Kidney epithelial cell (primary cell): ENCODE measurements around the gene AXL. TPM values are rescaled to one million over a fixed set of nuclear protein-coding genes. Genes with fewer than 3 reads are reported as not detected.

Source experiments
- DNase-seq: peaks from one replicate; pipeline ENCODE4 v3.0.0-alpha.2; 2010; ENCODE audit warnings: low read depth
- H3K27me3 ChIP-seq: 2 replicates; pipeline ENCODE4 v1.6.0; 2011; ENCODE audit warnings: low read length; ENCODE audit not compliant: control insufficient read depth, insufficient read depth
- H3K36me3 ChIP-seq: 2 replicates; pipeline ENCODE4 v1.5.1; 2011; ENCODE audit warnings: low read length; ENCODE audit not compliant: control insufficient read depth, insufficient read depth
- H3K4me3 ChIP-seq: 2 replicates; pipeline ENCODE4 v1.5.1; 2011; ENCODE audit warnings: low read depth, mild to moderate bottlenecking, control low read depth, low read length
- total RNA-seq: library from RNA; depleted of rRNA; stranded (reverse); fragments of >200 nt; gene quantifications from 2 replicates; pipeline ENCODE4 v1.2.3, GENCODE V29; 2015
- TF ChIP-seq, protein P1 (sequence below): IDR thresholded peaks from 2 replicates; pipeline ENCODE4 v1.5.1; 2011; ENCODE audit warnings: mild to moderate bottlenecking, moderate library complexity, low read length, control low read depth, inconsistent platforms; ENCODE audit not compliant: insufficient read depth, poor library complexity, severe bottlenecking

AXL gene
- total RNA-seq, 1 donor from 2014 or later = 128 TPM

DNA sequence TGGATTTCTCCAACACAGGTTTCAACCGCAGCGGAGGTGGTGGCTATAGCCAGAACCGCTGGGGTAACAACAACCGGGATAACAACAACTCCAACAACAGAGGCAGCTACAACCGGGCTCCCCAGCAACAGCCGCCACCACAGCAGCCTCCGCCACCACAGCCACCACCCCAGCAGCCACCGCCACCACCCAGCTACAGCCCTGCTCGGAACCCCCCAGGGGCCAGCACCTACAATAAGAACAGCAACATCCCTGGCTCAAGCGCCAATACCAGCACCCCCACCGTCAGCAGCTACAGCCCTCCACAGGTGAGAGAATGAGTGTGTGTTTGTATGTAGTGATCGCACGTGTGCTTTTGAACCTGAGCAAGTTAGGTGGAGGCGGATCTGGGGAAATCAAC lies 84.9 kb downstream of the AXL start:
- no peak overlapping the region for H3K4me3 ChIP-seq
- no peak for DNase-seq
- H3K36me3 ChIP-seq = peaks cover 5% of the 10 kb centered on the region
- TF ChIP-seq, protein P1, sequence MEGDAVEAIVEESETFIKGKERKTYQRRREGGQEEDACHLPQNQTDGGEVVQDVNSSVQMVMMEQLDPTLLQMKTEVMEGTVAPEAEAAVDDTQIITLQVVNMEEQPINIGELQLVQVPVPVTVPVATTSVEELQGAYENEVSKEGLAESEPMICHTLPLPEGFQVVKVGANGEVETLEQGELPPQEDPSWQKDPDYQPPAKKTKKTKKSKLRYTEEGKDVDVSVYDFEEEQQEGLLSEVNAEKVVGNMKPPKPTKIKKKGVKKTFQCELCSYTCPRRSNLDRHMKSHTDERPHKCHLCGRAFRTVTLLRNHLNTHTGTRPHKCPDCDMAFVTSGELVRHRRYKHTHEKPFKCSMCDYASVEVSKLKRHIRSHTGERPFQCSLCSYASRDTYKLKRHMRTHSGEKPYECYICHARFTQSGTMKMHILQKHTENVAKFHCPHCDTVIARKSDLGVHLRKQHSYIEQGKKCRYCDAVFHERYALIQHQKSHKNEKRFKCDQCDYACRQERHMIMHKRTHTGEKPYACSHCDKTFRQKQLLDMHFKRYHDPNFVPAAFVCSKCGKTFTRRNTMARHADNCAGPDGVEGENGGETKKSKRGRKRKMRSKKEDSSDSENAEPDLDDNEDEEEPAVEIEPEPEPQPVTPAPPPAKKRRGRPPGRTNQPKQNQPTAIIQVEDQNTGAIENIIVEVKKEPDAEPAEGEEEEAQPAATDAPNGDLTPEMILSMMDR = no peak
- no peaks in the 10 kb centered on the region for H3K27me3 ChIP-seq

DNA sequence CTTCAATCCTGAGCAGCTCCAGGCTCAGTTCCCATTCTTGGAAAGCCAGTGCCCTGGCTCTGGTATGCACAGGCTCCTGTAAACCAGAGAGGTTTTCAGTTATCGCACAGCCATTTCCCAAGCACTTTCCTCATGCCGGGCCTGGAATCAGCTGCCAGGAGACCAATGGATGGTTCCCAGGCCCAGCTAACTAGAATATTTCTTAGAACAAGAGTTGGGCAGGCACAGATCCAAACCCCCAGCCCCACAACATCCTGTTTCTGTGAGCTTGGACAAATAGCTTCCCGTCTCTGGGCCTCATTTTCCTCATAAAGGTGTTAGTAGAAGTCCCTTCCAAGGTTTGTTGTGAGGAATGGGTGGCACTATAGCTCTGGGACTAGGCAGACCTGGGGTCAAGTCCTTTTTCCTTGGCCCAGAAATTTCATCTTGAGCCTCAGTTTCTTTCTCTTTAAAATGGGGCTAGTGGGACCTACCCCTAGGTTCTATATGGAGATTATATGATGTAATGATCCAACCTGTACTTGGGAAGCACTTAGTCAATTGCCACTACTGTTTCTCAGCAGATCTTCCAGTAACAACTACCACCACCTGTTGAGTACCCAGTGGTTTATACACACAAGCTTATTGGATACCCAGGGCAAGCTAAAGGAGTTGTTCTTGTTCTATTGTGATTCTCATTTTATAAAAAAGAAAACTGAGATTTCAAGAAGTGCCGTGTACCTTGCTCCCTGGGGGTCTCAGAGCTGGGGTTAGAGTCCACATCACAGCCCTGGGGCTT lies 85.9 kb downstream of the AXL start:
- TF ChIP-seq, protein P1 = no peak
- no peak for DNase-seq
- no peaks in the 10 kb centered on the region for H3K27me3 ChIP-seq
- peaks cover 5% of the 10 kb centered on the region for H3K36me3 ChIP-seq
- H3K4me3 ChIP-seq = no peak overlapping the region

DNA sequence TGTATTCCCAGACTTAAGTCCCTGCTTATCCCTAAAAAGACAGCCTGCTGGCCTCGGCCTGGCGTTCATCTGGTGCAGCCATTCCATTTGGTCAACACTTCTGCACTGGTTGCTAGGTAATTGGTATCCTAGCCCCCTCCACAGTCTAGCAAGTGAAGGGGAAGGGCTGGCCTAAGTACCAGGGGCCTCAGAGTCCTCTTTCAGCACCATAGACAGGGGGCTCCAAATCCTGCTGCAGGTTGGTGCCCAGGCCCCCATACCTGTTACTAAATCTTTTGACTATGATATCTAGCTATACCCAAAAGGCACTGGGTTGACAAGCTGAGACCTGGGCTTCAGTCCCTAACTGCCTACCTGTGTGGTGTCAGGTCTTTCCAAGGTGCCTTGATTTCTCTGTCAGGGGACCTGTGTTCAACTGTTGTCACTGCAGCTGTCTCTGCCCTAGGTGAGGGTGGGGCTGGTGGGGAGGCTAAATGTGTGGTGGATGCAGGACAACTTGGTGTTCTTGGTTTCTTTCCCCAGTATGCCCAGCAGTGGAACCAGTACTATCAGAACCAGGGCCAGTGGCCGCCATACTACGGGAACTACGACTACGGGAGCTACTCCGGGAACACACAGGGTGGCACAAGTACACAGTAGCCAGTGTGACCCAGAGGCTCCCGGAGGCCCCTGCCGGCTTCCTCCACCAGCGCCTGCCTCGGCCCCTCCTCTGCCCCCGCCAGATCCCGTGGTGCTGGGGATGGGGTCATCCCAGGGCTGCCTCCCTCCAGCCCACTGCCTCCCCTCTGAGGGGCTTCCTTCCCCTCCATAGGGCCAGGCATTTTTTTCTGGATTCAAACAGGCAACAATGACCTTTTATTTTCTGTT lies 87.1 kb downstream of the AXL start:
- TF ChIP-seq, protein P1 = no peak
- H3K4me3 ChIP-seq = no peak overlapping the region
- no peak for DNase-seq
- no peaks in the 10 kb centered on the region for H3K27me3 ChIP-seq
- H3K36me3 ChIP-seq = peaks cover 5% of the 10 kb centered on the region

DNA sequence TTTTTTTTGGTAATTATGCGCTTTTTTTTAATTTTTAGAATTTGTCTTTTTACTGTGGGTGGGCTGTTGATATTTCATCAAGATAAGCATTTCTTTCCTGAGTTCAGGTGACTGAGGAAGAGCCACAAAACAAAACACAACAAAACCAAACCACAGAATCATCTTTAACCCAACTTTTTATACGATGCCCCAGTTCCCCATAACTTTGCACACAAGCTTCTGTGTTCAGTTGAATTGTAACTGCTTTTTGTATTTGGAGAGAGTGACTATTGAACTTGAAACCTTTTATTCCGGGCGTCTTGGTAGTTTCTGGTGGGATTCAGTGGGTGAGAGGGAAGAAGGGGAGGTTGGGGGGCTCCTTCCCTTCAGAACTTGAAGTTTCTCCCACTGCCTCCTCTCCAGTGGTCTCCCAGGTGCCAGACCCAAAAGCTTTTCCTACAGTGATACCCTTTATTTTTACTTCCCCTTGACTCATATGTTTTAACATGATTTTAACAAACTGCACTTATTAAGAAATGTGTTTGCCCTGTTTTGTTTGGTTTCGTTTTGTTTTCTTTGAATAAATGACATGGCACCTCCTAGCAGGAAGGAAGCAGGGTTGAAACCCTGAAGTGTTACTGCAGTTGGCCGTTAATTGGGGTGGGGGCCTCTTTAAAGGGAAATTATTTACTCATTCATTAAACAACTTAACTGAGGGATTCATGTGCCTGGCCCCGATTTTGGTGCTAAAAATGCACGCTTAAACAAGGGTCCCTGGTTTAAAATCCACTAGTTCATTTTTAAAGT lies 88.3 kb downstream of the AXL start:
- Histone ChIP-seq H3K4me3 (no peak overlapping the region), H3K27me3 (no peaks in the 10 kb centered on the region), H3K36me3 (peaks cover 5% of the 10 kb centered on the region)
- TF ChIP-seq, protein P1 = no peak
- DNase-seq = no peak

DNA sequence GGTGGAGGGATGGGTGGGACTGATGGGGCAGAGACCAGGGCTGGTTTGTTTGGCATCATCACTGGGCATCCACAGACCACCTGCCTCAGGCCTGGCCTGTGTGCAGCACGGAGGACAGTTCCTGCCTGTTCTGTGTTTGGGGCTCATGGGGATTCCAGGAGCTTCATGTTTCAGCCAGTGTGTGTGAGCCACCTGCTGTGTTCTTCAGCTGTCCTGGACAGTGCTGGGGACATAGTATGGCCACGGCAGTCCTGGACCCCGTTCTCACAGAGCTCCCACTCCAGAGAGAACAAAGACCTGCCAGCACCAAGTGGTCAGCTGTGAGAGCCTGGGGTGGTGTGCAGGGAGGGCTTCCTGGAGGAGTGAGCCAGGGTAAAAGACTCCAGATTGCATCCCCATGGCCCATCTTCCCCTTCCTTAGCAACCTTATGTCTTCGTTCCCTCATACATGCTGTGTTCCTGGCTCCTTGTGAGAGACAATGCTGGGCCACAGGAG lies 89.0 kb downstream of the AXL start:
- H3K36me3 ChIP-seq = peaks cover 5% of the 10 kb centered on the region
- DNase-seq = no peak
- TF ChIP-seq, protein P1 = no peak

More for the DNA sequence above, 89.0 kb downstream of the AXL start:
- Histone ChIP-seq H3K27me3 (no peaks in the 10 kb centered on the region), H3K4me3 (no peak overlapping the region)
